Stimulated activated CD8-positive, alpha-beta memory T cell treated with anti-CD3 and anti-CD28 coated beads, Interleukin-7, amount 100 ng/mL, for 48 hours (primary cell): ENCODE results near the gene IPO7.
"Not testable (repeated sequence)": the region's sequence is repeated elsewhere in the genome, so short reads cannot be mapped to it uniquely, and the experiment has no call there.

ENCODE experiments used
- DNase-seq, 2 donors: peaks; one replicate each; pipeline ENCODE4 v3.0.0-alpha.2; 2020; ENCODE audit warnings: low read depth in 1 of 2; ENCODE audit errors: extremely low read depth in 1 of 2

IPO7 gene

DNA sequence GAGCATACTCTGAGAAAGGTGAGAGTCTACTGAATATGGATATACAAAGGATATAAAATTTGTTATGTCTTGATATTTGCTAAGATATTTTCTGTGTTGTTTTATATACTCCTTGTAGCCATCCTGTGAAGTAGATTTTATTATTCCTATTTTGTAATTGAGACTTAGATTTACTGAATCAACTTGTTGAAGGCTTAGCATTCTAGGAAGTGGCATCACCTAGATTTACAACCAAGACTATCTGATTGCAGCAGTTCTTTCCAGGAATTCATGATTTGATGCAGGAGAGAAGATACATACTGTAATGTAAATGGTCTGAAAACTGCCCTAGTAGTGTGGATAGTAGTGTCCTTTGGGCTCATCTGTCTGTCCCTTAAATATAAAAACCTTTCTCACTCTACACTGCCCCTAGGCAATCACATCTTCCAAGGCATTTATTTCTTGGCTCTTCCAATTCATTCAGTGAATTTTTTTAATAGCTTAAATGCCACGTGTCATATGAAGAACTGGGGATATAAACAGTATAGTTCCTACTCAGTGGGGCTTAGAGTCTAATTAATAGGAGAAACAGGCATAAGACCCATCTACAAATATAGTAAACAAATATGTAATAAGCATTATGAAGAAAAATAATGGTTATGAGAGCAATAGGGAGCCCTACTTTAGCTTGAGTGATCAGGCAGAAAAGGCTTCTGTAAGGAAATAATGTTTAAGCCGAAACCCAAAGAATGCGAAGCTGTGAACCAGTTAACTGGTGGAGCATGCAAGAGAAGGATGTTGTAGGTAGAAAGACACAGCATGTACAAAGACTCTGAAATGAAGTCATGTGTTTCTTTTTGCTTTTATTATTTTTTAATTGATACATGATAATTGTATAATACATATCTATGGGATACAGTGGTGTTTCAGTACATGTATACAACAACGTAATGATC is 13.6 kb downstream of the IPO7 start:
- no peak for DNase-seq

DNA sequence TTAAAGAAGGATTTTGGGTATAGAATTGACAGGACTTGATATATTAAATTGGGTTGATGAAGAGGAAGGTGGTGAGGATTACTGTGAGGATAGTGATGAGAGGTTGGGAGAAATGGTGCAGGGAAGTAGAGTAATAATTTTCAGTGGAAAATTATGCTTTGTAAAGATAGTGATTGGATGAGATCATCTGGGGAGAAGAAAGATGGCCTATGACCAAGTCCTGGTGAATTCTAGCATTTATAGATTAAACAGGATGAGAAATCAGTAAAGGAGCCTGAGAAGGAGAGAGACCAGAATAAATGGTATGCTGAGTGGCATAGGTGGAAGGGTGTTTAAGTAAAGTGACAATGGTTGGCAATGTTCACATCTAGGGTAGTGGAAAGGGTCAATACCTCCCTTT is 15.0 kb downstream of the IPO7 start:
- DNase-seq = no peak

DNA sequence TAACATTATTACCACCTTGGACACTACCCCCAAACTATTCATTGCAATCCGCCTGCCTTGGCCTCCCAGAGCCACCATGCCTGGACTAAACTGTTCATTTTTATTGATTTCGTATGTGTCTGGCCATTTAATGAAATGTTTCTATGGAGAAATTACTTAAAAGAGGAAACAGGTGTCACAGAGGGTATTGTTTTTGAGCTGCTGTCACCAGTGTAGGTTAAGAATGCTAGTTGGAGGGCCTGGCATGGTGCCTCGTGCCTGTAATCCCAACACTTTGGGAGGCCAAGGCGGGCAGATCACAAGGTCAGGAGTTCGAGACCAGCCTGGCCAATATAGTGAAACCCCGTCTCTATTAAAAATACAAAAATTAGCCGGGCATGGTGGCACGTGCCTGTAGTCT is 17.4 kb downstream of the IPO7 start:
- DNase-seq = not testable (repeated sequence)

DNA sequence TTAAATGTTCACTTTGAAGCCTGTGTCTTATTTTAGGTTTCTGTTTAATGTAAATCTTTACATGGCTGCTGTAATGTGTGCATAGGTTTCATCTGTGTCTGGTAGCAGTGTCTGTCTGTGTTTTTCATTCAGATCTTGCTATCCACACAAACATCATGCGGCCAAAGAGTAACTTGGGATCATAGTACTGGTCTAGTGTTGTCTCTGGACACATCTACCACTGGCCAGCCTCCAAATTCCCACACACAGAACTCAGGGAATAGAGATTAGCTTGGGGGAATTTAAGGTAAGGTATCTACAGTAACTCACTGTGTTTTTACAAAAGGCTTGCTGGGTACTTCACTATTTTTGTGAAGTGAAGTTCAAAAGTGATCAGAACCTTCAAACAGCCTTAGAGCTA is 44.3 kb downstream of the IPO7 start:
- DNase-seq = no peak

DNA sequence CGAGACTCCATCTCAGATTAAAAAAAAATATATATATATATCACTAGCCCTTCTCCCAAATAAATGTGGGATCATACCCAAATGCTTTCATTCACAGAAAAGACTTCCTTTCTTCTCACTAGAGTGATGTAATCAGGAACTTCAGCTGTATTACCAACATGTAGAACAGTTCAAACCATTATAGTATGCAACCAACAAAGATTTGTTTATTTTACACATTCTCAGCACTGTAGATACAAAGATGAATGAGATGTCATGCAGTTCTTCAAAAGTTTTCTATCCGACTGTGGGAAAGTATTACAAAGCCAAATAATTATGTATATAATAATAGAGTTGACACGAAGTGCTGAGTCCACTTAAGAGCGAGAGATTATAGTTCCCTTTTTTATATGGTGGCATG is 54.2 kb downstream of the IPO7 start:
- no peak for DNase-seq

DNA sequence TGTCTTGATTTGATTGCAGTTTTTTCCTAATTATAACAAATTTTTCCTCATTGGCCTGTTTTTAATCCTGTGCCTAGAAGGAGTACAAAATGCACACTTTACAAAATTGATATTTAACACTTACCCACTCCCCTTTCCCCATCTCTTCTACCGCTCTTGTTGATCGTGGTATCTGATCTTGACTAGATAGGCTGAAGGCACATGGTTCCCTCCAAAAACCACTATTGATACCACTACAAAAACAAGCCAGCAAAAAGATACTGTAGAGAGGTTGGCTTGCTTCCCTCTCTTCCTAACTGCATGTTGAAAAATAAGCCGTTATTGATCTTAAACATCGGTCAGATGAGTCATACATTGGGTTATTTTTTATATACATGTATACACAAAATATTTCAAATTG is 61.8 kb downstream of the IPO7 start:
- DNase-seq = no peak

DNA sequence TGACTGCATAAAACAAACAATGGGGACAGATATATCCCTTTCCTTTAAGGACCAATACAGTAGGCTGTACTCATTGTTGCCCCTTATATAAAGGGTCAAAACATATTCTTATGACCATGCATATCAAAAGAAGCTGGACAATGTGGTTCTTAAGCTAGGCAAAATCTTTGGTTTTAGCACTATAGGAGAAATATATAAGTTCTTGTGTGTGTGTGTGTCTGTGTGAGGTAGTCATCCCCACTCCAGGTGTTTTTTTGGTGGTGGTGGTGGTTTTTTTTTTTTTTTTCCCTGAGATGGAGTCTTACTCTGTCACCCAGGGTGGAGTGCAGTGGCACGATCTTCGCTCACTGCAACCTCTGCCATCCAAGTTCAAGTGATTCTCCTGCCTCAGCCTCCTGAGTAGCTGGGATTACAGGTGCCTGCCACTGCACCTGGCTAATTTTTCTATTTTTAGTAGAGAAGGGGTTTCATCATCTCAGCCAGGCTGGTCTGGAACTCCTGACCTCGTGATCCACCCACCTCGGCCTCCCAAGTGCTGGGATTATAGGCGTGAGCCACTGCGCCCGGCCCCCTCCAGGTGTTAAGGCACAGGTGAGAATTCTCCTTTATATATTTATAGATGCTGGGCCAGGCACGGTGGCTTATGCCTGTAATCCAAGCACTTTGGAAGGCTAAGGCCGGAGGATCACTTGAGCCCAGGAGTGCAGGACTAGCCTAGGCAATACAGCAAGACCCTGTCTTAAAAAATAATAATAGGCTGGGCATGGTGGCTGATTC is 64.3 kb downstream of the IPO7 start:
- DNase-seq = no peak

DNA sequence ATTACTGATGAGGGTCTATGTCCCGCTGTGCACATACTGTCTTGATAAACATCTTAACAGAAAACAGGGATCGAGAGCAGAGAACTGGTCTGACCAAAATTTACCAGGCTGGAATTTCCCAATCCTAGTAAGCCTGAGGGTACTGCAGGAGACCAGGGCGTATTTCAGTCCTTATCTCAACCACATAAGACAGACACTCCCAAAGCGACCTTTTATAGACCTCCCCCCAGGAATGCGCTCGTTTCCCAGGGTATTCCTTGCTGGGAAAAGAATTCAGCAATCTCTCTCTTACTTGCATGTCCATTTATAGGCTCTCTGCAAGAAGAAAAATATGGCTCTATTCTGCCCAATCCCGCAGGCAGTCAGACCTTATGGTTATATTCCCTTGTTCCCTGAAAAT is 67.6 kb downstream of the IPO7 start:
- DNase-seq = not testable (repeated sequence)

DNA sequence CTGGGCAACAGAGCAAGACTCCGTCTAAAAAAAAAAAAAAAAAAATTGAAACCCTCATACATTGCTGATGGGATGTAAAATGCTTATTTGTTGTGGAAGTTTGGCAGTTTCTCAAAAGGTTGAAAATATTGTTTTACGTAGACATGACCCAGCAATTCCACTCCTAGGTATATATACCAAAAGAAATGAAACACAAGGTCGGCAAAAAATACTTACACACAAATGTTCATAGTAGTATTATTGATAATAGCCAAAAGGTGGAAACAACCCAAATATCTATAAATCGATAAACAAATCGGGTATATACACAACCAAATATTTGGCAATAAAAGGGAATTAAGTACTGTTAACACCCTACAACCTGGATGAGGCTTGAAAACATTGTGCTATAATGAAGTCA is 71.3 kb downstream of the IPO7 start:
- DNase-seq = no peak

DNA sequence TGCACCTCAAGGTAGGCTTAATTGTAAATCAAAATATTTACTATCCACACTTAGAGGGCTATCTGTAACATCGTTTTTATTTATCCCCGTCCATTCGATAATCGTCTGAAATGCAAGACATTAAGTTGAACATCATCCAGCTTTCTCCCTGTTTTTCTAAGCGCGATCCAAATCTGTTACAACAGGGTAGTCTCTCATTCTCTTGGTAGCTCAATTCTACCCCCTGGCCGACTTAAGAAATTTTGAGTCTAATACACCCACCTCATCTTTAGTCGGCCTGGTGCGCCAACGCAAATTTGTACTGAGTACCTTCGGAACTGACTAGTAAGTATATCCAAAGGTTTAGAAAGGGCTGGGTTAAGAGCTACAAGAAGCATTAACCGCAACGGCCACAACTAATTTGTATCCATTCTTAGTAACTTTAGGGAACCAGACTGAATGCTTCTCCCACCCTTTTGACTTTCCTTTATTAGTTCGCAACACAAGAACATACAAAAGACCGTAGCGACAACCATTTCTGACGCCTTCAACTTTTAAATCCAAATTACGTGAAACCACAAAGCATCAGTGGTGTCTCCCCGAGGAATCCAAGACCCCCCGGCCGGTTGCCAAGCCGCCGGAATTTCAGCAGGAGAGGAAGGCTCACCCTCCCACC is 75.3 kb downstream of the IPO7 start:
- no peak for DNase-seq

DNA sequence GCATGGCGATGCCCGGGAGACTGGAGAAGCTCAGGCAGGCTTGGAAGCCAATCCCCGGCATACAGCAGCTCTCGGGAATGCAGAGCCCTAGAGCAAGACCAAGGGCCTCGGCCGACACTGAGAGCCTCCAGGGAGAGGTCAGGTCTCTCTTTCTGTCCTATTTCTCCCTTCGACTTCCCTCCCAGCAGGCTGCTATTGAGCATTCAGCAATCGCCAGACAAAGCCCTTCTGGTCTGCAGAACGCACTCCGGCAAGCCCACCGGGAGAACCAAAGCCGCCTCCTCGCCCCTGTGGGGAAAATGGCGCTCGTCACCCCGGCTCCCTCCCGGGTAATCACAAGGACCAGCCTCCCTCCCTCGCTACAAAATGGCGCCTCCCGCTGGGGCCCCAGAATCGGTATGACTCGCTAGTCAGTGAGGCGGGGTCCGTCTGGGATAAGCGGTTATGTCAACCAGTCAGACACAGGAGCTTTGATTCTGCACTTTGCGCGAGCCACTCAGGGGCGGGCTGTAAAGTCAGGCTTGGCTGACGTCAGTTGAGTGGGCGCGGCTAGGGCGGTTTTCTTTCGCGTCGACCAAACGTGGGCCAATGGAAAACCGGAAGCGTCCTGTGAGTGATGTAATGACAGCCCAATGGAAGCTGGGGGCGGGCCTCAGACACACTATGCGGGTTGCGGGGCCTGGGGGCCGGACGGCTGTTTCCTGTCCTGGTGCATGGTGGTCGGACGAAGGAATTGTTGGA is 76.0 kb downstream of the IPO7 start, which contains the start of gene ZNF143:
TSS of gene ZNF143 (plus strand) at position 691 of the 741 bp plus-strand sequence. CDS start 10,297 bp downstream, outside the sequence.
- peak; percentile 99 to 100 for DNase-seq

DNA sequence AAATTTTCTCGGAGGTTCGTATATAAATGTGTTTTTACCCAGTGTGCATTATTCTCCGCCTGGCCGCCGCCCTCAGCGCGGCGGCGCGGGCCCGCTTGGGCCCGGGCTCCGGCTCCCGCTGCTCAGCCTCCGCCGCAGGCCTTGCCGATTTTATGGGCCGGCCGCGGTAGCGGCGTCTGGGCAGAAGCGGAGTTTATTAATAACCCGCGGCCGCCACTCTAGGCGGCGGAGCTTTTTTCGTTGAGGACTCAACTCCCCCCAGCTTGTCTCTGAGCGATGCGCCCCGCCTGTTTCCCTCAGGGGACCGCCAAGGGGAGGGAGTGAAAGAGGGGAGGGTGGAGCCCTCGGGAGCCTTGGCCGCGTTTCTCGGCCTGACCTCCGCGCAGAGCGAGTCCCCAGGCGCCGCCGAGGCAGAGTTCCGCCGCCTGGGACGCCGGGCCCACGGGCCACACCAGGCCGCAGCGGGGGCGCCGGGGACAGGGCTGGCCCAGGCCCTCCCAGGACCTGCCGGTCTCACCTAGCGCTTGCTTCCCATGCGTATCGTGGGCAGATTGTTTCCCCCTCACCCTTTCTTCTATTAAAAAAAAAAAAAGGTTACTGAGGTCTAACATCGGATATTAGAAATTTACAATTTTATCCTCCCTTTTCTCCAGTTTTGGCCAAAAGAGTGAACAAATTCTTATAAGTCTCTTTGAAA is 76.8 kb downstream of the IPO7 start:
- DNase-seq = peak; percentile 60 to 70

DNA sequence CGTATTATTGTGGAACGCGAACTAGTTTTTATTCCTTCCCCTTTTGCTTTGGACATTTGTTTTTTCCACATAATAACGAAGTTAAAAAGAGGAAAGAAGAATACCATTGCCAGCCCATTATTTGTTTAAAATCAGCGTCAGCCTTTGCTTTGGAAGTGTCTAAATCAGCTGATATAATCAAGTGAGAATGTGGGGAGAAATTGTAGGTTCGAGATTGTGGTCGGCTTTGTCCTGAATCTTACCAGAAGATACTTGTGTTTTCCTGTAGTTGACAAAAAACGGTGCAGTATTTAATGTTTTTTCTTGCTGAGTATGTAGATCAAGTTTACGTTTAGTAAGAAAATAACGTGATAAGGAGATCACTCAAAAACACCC is 77.3 kb downstream of the IPO7 start:
- DNase-seq = no peak

DNA sequence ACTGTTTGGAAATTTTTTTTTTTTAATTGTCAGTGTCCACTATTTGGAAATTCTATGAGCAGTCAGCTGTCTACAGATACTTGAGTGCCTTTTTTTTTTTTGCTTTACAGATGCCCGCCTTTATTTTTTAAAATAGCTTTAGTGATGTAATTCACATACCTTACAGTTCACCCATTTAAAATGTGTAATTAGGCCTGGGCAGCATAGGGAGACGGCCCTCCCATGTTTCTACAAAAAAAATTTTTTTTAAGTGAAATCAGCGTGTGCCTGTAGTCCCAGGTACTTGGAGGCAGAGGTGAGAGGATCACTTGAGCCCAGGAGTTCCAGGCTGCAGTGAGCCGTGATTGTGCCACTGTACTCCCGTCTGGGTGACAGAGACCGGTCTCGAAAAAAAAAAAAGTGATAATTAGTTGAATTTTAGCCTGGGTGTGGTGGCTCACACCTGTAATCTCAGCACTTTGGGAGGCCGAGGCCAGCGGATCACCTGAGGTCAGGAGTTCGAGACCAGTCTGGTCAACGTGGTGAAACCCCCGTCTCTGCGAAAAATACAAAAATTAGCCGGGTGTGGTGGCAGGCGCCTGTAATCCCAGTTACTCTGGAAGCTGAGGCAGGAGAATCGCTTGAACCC is 77.8 kb downstream of the IPO7 start:
- no peak for DNase-seq

DNA sequence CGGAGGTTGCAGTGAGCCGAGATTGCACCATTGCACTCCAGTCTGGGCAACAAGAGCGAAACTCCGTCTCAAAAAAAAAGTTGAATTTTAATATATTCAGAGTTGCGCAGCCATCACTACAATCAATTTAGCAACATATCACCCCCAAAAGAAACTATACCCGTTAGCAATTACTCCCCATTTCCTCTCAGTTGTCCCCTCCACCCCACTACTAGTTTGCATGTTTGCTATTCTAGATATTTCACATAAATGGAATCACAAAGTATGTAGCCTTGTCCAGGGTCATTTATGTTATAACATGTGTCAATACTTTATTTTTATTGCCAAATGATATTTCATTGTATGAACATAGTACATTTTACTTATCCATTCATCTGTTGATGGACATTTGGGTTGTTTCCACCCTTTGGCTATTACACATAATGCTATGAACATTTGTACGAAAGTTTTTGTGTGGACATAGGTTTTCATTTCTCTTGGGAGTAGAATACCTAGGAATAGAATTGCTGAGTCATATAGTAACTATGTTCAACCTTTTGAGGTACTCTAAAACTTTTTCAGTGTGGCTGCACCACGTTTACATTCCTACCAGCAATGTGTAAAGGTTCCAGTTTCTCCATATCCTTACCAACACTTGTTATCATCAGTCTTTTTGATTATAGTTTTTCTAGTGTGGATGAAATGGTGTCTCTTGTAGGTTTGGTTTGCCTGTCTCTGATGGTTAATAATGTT is 78.5 kb downstream of the IPO7 start:
- no peak for DNase-seq

DNA sequence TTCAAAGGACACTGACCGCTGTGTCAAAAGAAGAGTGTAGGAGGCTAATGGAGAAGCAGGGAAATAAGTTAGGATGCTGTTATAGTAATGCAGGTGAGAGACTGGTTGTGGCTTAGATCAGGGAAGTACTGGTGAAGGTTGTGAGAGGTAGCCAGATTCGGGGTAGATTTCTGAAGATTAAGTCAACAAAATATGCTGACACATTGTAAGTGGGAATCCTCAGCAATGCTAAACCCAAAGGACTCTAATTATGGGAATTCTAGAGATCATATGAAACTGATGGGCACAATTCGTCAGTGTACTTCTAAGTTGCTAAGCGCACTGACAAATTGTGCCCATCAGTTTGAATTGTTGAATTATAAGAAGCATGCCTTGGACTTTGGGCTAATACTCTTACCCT is 86.3 kb downstream of the IPO7 start:
- DNase-seq = no peak

DNA sequence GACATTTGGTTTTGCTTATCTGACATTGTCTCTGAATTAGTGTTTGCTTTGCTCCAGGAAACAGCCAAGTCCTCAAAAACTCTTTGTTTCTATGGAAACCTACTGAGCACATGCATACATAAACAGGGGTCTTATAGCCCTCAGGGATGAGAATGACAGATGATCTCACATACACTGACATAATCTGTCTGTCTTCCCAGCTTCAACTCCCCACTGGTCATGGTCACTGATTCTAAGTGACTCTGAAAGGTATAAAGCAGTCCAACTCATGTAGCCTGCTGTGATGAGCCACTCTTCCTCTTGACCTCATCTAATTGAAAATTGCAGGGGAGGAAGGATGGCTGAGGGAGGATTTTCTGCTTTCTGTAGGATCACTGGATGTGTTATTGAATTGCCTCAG is 89.0 kb downstream of the IPO7 start:
- no peak for DNase-seq

DNA sequence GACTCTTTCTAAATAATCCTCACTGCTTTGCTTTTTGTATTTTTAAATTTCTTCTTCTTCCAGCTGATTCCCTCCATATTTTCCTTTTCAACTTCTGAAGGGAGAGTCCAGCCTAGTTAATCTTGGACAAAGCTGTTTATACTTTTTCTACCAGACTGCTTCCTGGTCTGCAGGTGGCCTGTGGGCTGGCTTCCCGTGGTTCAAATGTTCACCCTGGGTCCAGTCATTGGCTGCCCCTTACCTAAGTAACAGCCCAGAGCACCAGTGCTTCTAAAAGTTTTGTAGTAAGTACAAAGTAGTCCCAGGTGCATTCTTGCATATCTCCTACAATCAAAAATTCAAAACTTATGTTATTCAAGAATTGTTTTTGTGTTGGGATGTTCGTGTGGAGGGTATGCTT is 95.4 kb downstream of the IPO7 start:
- no peak for DNase-seq
